T-helper 1 cell treated with Interleukin-12 subunit alpha and Interleukin-12 subunit beta and Interleukin-4 antibody, amounts not matched to agents 30 μg/mL and 1 μg/mL, for 36 hours (primary cell): ENCODE measurements around the gene GSTA5.
"Not testable (repeated sequence)": the region's sequence is repeated elsewhere in the genome, so short reads cannot be mapped to it uniquely, and the experiment has no call there.

Experiments
- H3K27ac Mint-ChIP-seq: one replicate; pipeline ENCODE4 v1.8.0; 2021; ENCODE audit warnings: mild to moderate bottlenecking, mixed read lengths
- H3K27me3 Mint-ChIP-seq: one replicate; pipeline ENCODE4 v1.8.0; 2021; ENCODE audit warnings: low read depth, mixed read lengths
- H3K36me3 Mint-ChIP-seq: one replicate; pipeline ENCODE4 v1.8.0; 2021; ENCODE audit warnings: low read depth, mixed read lengths
- H3K4me1 Mint-ChIP-seq: one replicate; pipeline ENCODE4 v1.8.0; 2021; ENCODE audit warnings: low read depth, mixed read lengths
- H3K4me3 Mint-ChIP-seq: one replicate; pipeline ENCODE4 v1.8.0; 2021; ENCODE audit warnings: mild to moderate bottlenecking, moderate library complexity, mixed read lengths
- H3K9me3 Mint-ChIP-seq: one replicate; pipeline ENCODE4 v1.8.0; 2021; ENCODE audit warnings: mixed read lengths

The GSTA5 gene

GRCh38 chr6:52821842-52822241 is 18.8 kb downstream of the GSTA5 start:
- no peaks in the 10 kb centered on the region for H3K9me3 Mint-ChIP-seq
- H3K36me3 Mint-ChIP-seq: no peaks in the 10 kb centered on the region
- H3K4me1 Mint-ChIP-seq: no peaks in the 10 kb centered on the region
- no peaks in the 10 kb centered on the region for H3K27me3 Mint-ChIP-seq
- H3K4me3 Mint-ChIP-seq: no peak overlapping the region
- no peak overlapping the region for H3K27ac Mint-ChIP-seq

GRCh38 chr6:52820198-52820597 is 20.4 kb downstream of the GSTA5 start:
- H3K9me3 Mint-ChIP-seq: no peaks in the 10 kb centered on the region
- no peaks in the 10 kb centered on the region for H3K36me3 Mint-ChIP-seq
- no peaks in the 10 kb centered on the region for H3K4me1 Mint-ChIP-seq

GRCh38 chr6:52815167-52816092 is 25.2 kb downstream of the GSTA5 start:
- Mint-ChIP-seq H3K27ac (no peak overlapping the region), H3K36me3 (no peaks in the 10 kb centered on the region)

More at GRCh38 chr6:52820198-52820597, 20.4 kb downstream of the GSTA5 start:
- H3K4me3 Mint-ChIP-seq: no peak overlapping the region
- no peaks in the 10 kb centered on the region for H3K27me3 Mint-ChIP-seq
- H3K27ac Mint-ChIP-seq: no peak overlapping the region

GRCh38 chr6:52814545-52814944 is 26.1 kb downstream of the GSTA5 start:
- H3K4me3 Mint-ChIP-seq, H3K36me3 Mint-ChIP-seq, H3K4me1 Mint-ChIP-seq, H3K27me3 Mint-ChIP-seq, H3K27ac Mint-ChIP-seq, H3K9me3 Mint-ChIP-seq: not testable (repeated sequence)

More at GRCh38 chr6:52815167-52816092, 25.2 kb downstream of the GSTA5 start:
- Mint-ChIP-seq H3K9me3 (no peaks in the 10 kb centered on the region), H3K4me3 (no peak overlapping the region), H3K4me1 (no peaks in the 10 kb centered on the region), H3K27me3 (peaks cover 6% of the 10 kb centered on the region)

- H3K4me1 Mint-ChIP-seq, H3K4me3 Mint-ChIP-seq, H3K27me3 Mint-ChIP-seq, H3K9me3 Mint-ChIP-seq, H3K27ac Mint-ChIP-seq, H3K36me3 Mint-ChIP-seq: not testable (repeated sequence)
These were observed 30.8 kb downstream of the GSTA5 start for GRCh38 chr6:52809777-52810176.

- Mint-ChIP-seq H3K9me3 (no peaks in the 10 kb centered on the region), H3K27me3 (peaks cover 9% of the 10 kb centered on the region), H3K4me3 (no peak overlapping the region), H3K4me1 (no peaks in the 10 kb centered on the region), H3K27ac (no peak overlapping the region), H3K36me3 (no peaks in the 10 kb centered on the region)
These were observed 32.0 kb downstream of the GSTA5 start for GRCh38 chr6:52808660-52809059.

- not testable (repeated sequence) for H3K4me3 Mint-ChIP-seq, H3K9me3 Mint-ChIP-seq, H3K4me1 Mint-ChIP-seq, H3K27me3 Mint-ChIP-seq, H3K27ac Mint-ChIP-seq, H3K36me3 Mint-ChIP-seq
These were observed 36.9 kb downstream of the GSTA5 start, which contains the start of gene GSTA1 for GRCh38 chr6:52803668-52804255. TSS of gene GSTA1 (minus strand) at chr6:52803816. CDS start at chr6:52799267, 4,549 bp downstream.

GRCh38 chr6:52802806-52803205 is 37.8 kb downstream of the GSTA5 start:
- Mint-ChIP-seq H3K27ac (no peak overlapping the region), H3K27me3 (peaks cover 7% of the 10 kb centered on the region)

GRCh38 chr6:52801188-52801841 is 39.3 kb downstream of the GSTA5 start:
- H3K4me1 Mint-ChIP-seq: no peaks in the 10 kb centered on the region
- H3K4me3 Mint-ChIP-seq: no peak overlapping the region
- peaks cover 7% of the 10 kb centered on the region for H3K27me3 Mint-ChIP-seq
- no peaks in the 10 kb centered on the region for H3K9me3 Mint-ChIP-seq
- no peak overlapping the region for H3K27ac Mint-ChIP-seq
- H3K36me3 Mint-ChIP-seq: no peaks in the 10 kb centered on the region

More at GRCh38 chr6:52802806-52803205, 37.8 kb downstream of the GSTA5 start:
- Mint-ChIP-seq H3K4me3 (no peak overlapping the region), H3K4me1 (no peaks in the 10 kb centered on the region), H3K36me3 (no peaks in the 10 kb centered on the region), H3K9me3 (no peaks in the 10 kb centered on the region)

- H3K27ac Mint-ChIP-seq, H3K9me3 Mint-ChIP-seq, H3K36me3 Mint-ChIP-seq, H3K4me1 Mint-ChIP-seq, H3K4me3 Mint-ChIP-seq, H3K27me3 Mint-ChIP-seq: not testable (repeated sequence)
These were observed 41.3 kb downstream of the GSTA5 start for GRCh38 chr6:52799272-52799671.

- H3K27me3 Mint-ChIP-seq, H3K27ac Mint-ChIP-seq, H3K36me3 Mint-ChIP-seq, H3K4me3 Mint-ChIP-seq, H3K9me3 Mint-ChIP-seq, H3K4me1 Mint-ChIP-seq: not testable (repeated sequence)
These were observed 46.2 kb downstream of the GSTA5 start for GRCh38 chr6:52794366-52794765.

GRCh38 chr6:52790861-52791260 is 49.8 kb downstream of the GSTA5 start:
- peaks cover 2% of the 10 kb centered on the region for H3K9me3 Mint-ChIP-seq
- H3K4me1 Mint-ChIP-seq: no peaks in the 10 kb centered on the region
- H3K27ac Mint-ChIP-seq: no peak overlapping the region
- H3K36me3 Mint-ChIP-seq: no peaks in the 10 kb centered on the region
- no peaks in the 10 kb centered on the region for H3K27me3 Mint-ChIP-seq
- no peak overlapping the region for H3K4me3 Mint-ChIP-seq

GRCh38 chr6:52789658-52790057 is 51.0 kb downstream of the GSTA5 start:
- H3K9me3 Mint-ChIP-seq, H3K4me1 Mint-ChIP-seq, H3K36me3 Mint-ChIP-seq: not testable (repeated sequence)

GRCh38 chr6:52788478-52788877 is 52.1 kb downstream of the GSTA5 start:
- Mint-ChIP-seq H3K4me3 (no peak overlapping the region), H3K36me3 (no peaks in the 10 kb centered on the region), H3K9me3 (peaks cover 4% of the 10 kb centered on the region), H3K27ac (no peak overlapping the region), H3K4me1 (no peaks in the 10 kb centered on the region), H3K27me3 (no peaks in the 10 kb centered on the region)

More at GRCh38 chr6:52789658-52790057, 51.0 kb downstream of the GSTA5 start:
- not testable (repeated sequence) for H3K27me3 Mint-ChIP-seq, H3K27ac Mint-ChIP-seq, H3K4me3 Mint-ChIP-seq

- Mint-ChIP-seq H3K27ac (no peak overlapping the region), H3K9me3 (peaks cover 4% of the 10 kb centered on the region), H3K4me1 (no peaks in the 10 kb centered on the region)
These were observed 52.7 kb downstream of the GSTA5 start for GRCh38 chr6:52787917-52788316.

More at GRCh38 chr6:52787917-52788316, 52.7 kb downstream of the GSTA5 start:
- Mint-ChIP-seq H3K36me3 (no peaks in the 10 kb centered on the region), H3K27me3 (no peaks in the 10 kb centered on the region), H3K4me3 (no peak overlapping the region)
